ENCODE data around the gene MATN1.

MATN1 gene

GRCh38 chr1:30749691-30750583 is 26.6 kb upstream of the MATN1 start:
- no peaks in the 10 kb centered on the region for H3K27me3 ChIP-seq (ENCODE audit: control insufficient read depth, insufficient read depth, low read length)
- no peaks in the 10 kb centered on the region for H3K36me3 ChIP-seq (ENCODE audit: control insufficient read depth, insufficient read depth, low read length)
- H3K9me3 ChIP-seq (ENCODE audit: control insufficient read depth, insufficient read depth, low read length), result no peaks in the 10 kb centered on the region
- H3K27ac ChIP-seq (ENCODE audit: low read depth, low read length), result no peak overlapping the region
- H3K9ac ChIP-seq (ENCODE audit: low read depth, low read length), result no peak overlapping the region
- no peak overlapping the region for H3K4me3 ChIP-seq (ENCODE audit: low read depth, low read length)
- peaks cover 4% of the 10 kb centered on the region; the same call in 1 of the 2 replicates for H3K4me1 ChIP-seq (ENCODE audit: control insufficient read depth, insufficient read depth, low read length)

GRCh38 chr1:30748699-30749401 is 25.5 kb upstream of the MATN1 start:
- H3K27ac ChIP-seq (ENCODE audit: low read depth, low read length), result no peak overlapping the region
- no peaks in the 10 kb centered on the region for H3K9me3 ChIP-seq (ENCODE audit: control insufficient read depth, insufficient read depth, low read length)
- no peaks in the 10 kb centered on the region for H3K36me3 ChIP-seq (ENCODE audit: control insufficient read depth, insufficient read depth, low read length)
- H3K4me3 ChIP-seq (ENCODE audit: low read depth, low read length), result no peak overlapping the region
- H3K27me3 ChIP-seq (ENCODE audit: control insufficient read depth, insufficient read depth, low read length), result no peaks in the 10 kb centered on the region
- no peak overlapping the region for H3K9ac ChIP-seq (ENCODE audit: low read depth, low read length)
- peaks cover 4% of the 10 kb centered on the region; the same call in 1 of the 2 replicates for H3K4me1 ChIP-seq (ENCODE audit: control insufficient read depth, insufficient read depth, low read length)

- peaks cover 4% of the 10 kb centered on the region; the same call in 1 of the 2 replicates for H3K4me1 ChIP-seq (ENCODE audit: control insufficient read depth, insufficient read depth, low read length)
- H3K36me3 ChIP-seq (ENCODE audit: control insufficient read depth, insufficient read depth, low read length), result no peaks in the 10 kb centered on the region
- H3K9ac ChIP-seq (ENCODE audit: low read depth, low read length), result no peak overlapping the region
- no peak overlapping the region for H3K4me3 ChIP-seq (ENCODE audit: low read depth, low read length)
- no peaks in the 10 kb centered on the region for H3K9me3 ChIP-seq (ENCODE audit: control insufficient read depth, insufficient read depth, low read length)
- no peaks in the 10 kb centered on the region for H3K27me3 ChIP-seq (ENCODE audit: control insufficient read depth, insufficient read depth, low read length)
- no peak overlapping the region for H3K27ac ChIP-seq (ENCODE audit: low read depth, low read length)
Measured at GRCh38 chr1:30748098-30748698, 24.8 kb upstream of the MATN1 start.

GRCh38 chr1:30747033-30748008 is 23.9 kb upstream of the MATN1 start:
- H3K27me3 ChIP-seq (ENCODE audit: control insufficient read depth, insufficient read depth, low read length), result no peaks in the 10 kb centered on the region
- H3K36me3 ChIP-seq (ENCODE audit: control insufficient read depth, insufficient read depth, low read length), result no peaks in the 10 kb centered on the region
- no peak overlapping the region for H3K4me3 ChIP-seq (ENCODE audit: low read depth, low read length)
- no peaks in the 10 kb centered on the region for H3K9me3 ChIP-seq (ENCODE audit: control insufficient read depth, insufficient read depth, low read length)
- H3K9ac ChIP-seq (ENCODE audit: low read depth, low read length), result no peak overlapping the region; the same call in 1 of the 2 replicates
- H3K4me1 ChIP-seq (ENCODE audit: control insufficient read depth, insufficient read depth, low read length), result peaks cover 4% of the 10 kb centered on the region; the same call in 1 of the 2 replicates
- H3K27ac ChIP-seq (ENCODE audit: low read depth, low read length), result no peak overlapping the region

GRCh38 chr1:30746212-30747032 is 23.0 kb upstream of the MATN1 start:
- no peak overlapping the region for H3K27ac ChIP-seq (ENCODE audit: low read depth, low read length)
- peaks cover 4% of the 10 kb centered on the region; the same call in 1 of the 2 replicates for H3K4me1 ChIP-seq (ENCODE audit: control insufficient read depth, insufficient read depth, low read length)

DNA sequence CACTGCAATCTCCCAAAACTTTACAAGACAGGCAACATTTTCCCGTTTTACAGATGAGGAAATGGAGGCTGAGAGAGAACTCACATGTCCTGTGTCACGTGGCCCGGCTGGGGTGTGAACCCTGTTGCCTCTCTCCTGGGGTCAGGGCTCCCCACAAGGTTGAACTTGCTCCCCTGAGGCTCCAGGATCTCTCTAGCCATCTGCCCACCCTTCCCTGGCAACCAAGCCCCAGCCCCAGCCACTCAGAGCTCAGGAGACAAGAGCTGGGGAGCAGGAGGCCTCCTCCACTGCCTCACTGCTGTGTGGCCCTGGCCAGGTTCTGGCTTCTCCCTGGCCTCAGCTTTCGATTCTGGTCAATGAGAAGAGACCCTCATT is 22.4 kb upstream of the MATN1 start:
- Histone ChIP-seq H3K4me1 (ENCODE audit: control insufficient read depth, insufficient read depth, low read length) (peaks cover 4% of the 10 kb centered on the region; the same call in 1 of the 2 replicates), H3K4me3 (ENCODE audit: low read depth, low read length) (no peak overlapping the region), H3K36me3 (ENCODE audit: control insufficient read depth, insufficient read depth, low read length) (no peaks in the 10 kb centered on the region), H3K9ac (ENCODE audit: low read depth, low read length) (no peak overlapping the region), H3K27ac (ENCODE audit: low read depth, low read length) (no peak overlapping the region), H3K9me3 (ENCODE audit: control insufficient read depth, insufficient read depth, low read length) (no peaks in the 10 kb centered on the region), H3K27me3 (ENCODE audit: control insufficient read depth, insufficient read depth, low read length) (no peaks in the 10 kb centered on the region)

More at GRCh38 chr1:30746212-30747032, 23.0 kb upstream of the MATN1 start:
- Histone ChIP-seq H3K9ac (ENCODE audit: low read depth, low read length) (no peak overlapping the region), H3K27me3 (ENCODE audit: control insufficient read depth, insufficient read depth, low read length) (no peaks in the 10 kb centered on the region), H3K4me3 (ENCODE audit: low read depth, low read length) (no peak overlapping the region), H3K36me3 (ENCODE audit: control insufficient read depth, insufficient read depth, low read length) (no peaks in the 10 kb centered on the region), H3K9me3 (ENCODE audit: control insufficient read depth, insufficient read depth, low read length) (no peaks in the 10 kb centered on the region)

- no peak overlapping the region for H3K4me3 ChIP-seq (ENCODE audit: low read depth, low read length)
- H3K4me1 ChIP-seq (ENCODE audit: control insufficient read depth, insufficient read depth, low read length), result peaks cover 4% of the 10 kb centered on the region; the same call in 1 of the 2 replicates
- no peak overlapping the region for H3K9ac ChIP-seq (ENCODE audit: low read depth, low read length)
- no peaks in the 10 kb centered on the region for H3K9me3 ChIP-seq (ENCODE audit: control insufficient read depth, insufficient read depth, low read length)
- no peaks in the 10 kb centered on the region for H3K27me3 ChIP-seq (ENCODE audit: control insufficient read depth, insufficient read depth, low read length)
- H3K27ac ChIP-seq (ENCODE audit: low read depth, low read length), result no peak overlapping the region
- H3K36me3 ChIP-seq (ENCODE audit: control insufficient read depth, insufficient read depth, low read length), result no peaks in the 10 kb centered on the region
Measured at GRCh38 chr1:30745156-30745833, 21.9 kb upstream of the MATN1 start.

DNA sequence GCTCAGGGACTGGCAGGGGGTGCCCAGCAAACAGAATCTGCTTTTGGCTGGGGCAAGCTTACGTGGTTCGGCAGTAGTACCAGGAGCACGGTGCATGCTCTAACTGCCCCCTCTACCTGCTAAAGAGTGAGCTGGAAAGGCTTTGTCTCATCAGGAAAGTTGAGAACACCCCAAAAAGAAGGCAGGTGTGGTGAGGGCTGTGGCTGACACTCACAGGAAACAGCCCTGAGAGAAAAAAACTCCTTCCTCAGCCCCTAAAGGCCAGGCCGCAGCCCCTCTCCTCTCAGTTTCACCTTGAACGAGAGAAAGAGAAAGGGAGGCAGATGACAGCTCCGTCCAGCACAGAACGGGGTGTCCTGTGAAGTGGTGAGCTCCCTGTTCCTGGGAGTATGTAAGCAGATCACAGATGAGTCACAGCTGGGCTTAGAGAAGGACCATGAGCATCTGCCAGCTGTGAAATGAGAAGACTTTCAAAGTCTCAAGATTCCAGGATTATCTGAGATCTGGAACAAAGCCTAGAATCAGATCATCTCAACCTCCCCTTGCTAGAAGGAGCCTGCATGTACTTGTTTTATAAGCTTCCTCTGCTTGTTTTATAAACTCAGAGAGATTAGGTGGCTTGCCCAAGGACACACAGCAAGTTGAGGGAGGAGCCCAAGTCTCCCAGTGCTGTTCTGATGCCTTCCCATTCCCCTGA is 20.8 kb upstream of the MATN1 start:
- Histone ChIP-seq H3K9ac (ENCODE audit: low read depth, low read length) (no peak overlapping the region), H3K4me3 (ENCODE audit: low read depth, low read length) (no peak overlapping the region)

DNA sequence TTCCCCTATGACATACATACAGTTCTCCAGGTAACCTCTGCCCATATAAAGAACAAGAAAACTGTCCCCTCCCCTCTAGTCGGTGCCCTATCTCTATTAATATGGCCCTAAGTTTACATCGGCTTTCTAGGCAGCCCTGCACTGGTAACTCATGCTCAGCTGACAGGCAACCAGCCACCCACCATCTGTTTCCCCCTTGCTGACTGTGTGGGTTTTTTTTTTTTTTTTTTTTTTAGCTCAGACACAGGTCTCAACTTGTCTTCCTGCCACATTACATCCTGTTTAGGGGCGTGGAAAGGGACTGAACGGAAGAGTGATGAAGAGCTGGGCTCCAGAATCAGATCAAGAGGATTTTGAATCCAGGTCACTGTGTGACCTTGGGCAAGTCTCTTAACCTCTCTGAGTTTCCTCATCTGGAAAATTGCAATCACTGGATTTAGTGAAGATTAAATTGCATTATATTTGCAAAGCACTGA is 20.2 kb upstream of the MATN1 start:
- Histone ChIP-seq H3K36me3 (ENCODE audit: control insufficient read depth, insufficient read depth, low read length) (no peaks in the 10 kb centered on the region), H3K27me3 (ENCODE audit: control insufficient read depth, insufficient read depth, low read length) (no peaks in the 10 kb centered on the region), H3K4me1 (ENCODE audit: control insufficient read depth, insufficient read depth, low read length) (peaks cover 4% of the 10 kb centered on the region; the same call in 1 of the 2 replicates), H3K9ac (ENCODE audit: low read depth, low read length) (no peak overlapping the region), H3K27ac (ENCODE audit: low read depth, low read length) (no peak overlapping the region), H3K9me3 (ENCODE audit: control insufficient read depth, insufficient read depth, low read length) (no peaks in the 10 kb centered on the region), H3K4me3 (ENCODE audit: low read depth, low read length) (no peak overlapping the region)

More for the DNA sequence above, 20.8 kb upstream of the MATN1 start:
- H3K27ac ChIP-seq (ENCODE audit: low read depth, low read length), result no peak overlapping the region
- no peaks in the 10 kb centered on the region for H3K27me3 ChIP-seq (ENCODE audit: control insufficient read depth, insufficient read depth, low read length)
- H3K4me1 ChIP-seq (ENCODE audit: control insufficient read depth, insufficient read depth, low read length), result peaks cover 4% of the 10 kb centered on the region; the same call in 1 of the 2 replicates
- no peaks in the 10 kb centered on the region for H3K9me3 ChIP-seq (ENCODE audit: control insufficient read depth, insufficient read depth, low read length)
- no peaks in the 10 kb centered on the region for H3K36me3 ChIP-seq (ENCODE audit: control insufficient read depth, insufficient read depth, low read length)
